GM13976 (cell line): ENCODE measurements around the gene OVOL1.

ENCODE experiments used
- DNase-seq: peaks from one replicate; pipeline ENCODE4 v3.0.0; 2012; ENCODE audit warnings: low spot score
- CTCF ChIP-seq: IDR thresholded peaks from 2 replicates; pipeline ENCODE4 v1.5.1; 2012; ENCODE audit warnings: borderline replicate concordance, mild to moderate bottlenecking; ENCODE audit not compliant: insufficient read depth; ENCODE audit errors: extremely low read depth, missing control alignments, control extremely low read depth
- in situ Hi-C: fragments of 300-500 bp; cut with MboI; formaldehyde crosslinking; loops from one replicate; pipeline ENCODE4 v1.12.0; 2022; ENCODE audit warnings: low sequenced_read_pairs, mixed read lengths, inconsistent platforms; ENCODE audit not compliant: unreplicated experiment

The OVOL1 gene

GRCh38 chr11:65786008-65786785 lies 666 bp upstream of the OVOL1 start:
- TF ChIP-seq CTCF = no peak
- DNase-seq = no peak
- in situ Hi-C loops = no loop called here

- TF ChIP-seq CTCF = no peak
- in situ Hi-C loops = no loop called here
- DNase-seq = no peak
These were observed 1.1 kb downstream of the OVOL1 start for GRCh38 chr11:65787649-65788622.

- no peak for TF ChIP-seq CTCF
- DNase-seq = no peak
- in situ Hi-C loops = no loop called here
These were observed 2.0 kb downstream of the OVOL1 start for GRCh38 chr11:65788821-65789220.

- no peak for DNase-seq
- TF ChIP-seq CTCF = no peak
- in situ Hi-C loops = no loop called here
These were observed 2.6 kb downstream of the OVOL1 start for GRCh38 chr11:65789230-65790103.

GRCh38 chr11:65790104-65790901 lies 3.4 kb downstream of the OVOL1 start:
- TF ChIP-seq CTCF = no peak
- DNase-seq = no peak
- in situ Hi-C loops = no loop called here
